ENCODE data around the gene RSBN1L. TPM values are rescaled to one million over a fixed set of nuclear protein-coding genes. Genes with fewer than 3 reads are reported as not detected.

Gene RSBN1L
- total and polyA plus RNA-seq, 2 donors (not counting 1 experiment from before 2014, with no cell fraction given), result 12.0 to 19.7 TPM

GRCh38 chr7:77746824-77747165 is 50.5 kb downstream of the RSBN1L start:
- Histone ChIP-seq H4K20me1 (ENCODE audit: control insufficient read depth, extremely low read depth, insufficient read depth, low read length) (no peaks in the 10 kb centered on the region), H3K9ac (ENCODE audit: insufficient read depth, low read length) (no peak overlapping the region), H3K36me3 (ENCODE audit: control insufficient read depth, insufficient read depth, low read length) (no peaks in the 10 kb centered on the region), H3K9me3 (ENCODE audit: control insufficient read depth, insufficient read depth, low read depth, low read length) (no peaks in the 10 kb centered on the region), H3K27me3 (ENCODE audit: control insufficient read depth, insufficient read depth, low read length) (no peaks in the 10 kb centered on the region), H3K79me2 (ENCODE audit: control insufficient read depth, insufficient read depth, low read length) (no peaks in the 10 kb centered on the region), H3K4me1 (ENCODE audit: control insufficient read depth, extremely low read depth, insufficient read depth, low read length) (no peaks in the 10 kb centered on the region), H3K4me2 (ENCODE audit: extremely low read depth, insufficient read depth, low read length) (no peak overlapping the region), H2AFZ (ENCODE audit: low read length) (no peak overlapping the region), H3K27ac (ENCODE audit: insufficient read depth, low read length) (no peak overlapping the region), H3K4me3 (replicated peaks in 1 of 4; ENCODE audit: control extremely low read depth in 1 of 4, insufficient read depth in 1 of 4, low read depth in 3 of 4, low read length in 4 of 4) (no peak overlapping the region)
- no peak for TF ChIP-seq CTCF (conservative IDR thresholded peaks at IDR 0.05 in 1 of 2, IDR thresholded peaks at IDR 0.05 in 1 of 2; ENCODE audit: low read depth in 1 of 2, low read length in 2 of 2)
- no peak for TF ChIP-seq EZH2 (IDR thresholded peaks at IDR 0.05; ENCODE audit: low read length, missing control alignments)
- DNase-seq (ENCODE audit: low read depth in 2 of 2), result no peak

- TF ChIP-seq EZH2 (IDR thresholded peaks at IDR 0.05; ENCODE audit: low read length, missing control alignments), result no peak
- no peak for TF ChIP-seq CTCF (conservative IDR thresholded peaks at IDR 0.05 in 1 of 2, IDR thresholded peaks at IDR 0.05 in 1 of 2; ENCODE audit: low read depth in 1 of 2, low read length in 2 of 2)
- DNase-seq (ENCODE audit: low read depth in 2 of 2), result no peak
- Histone ChIP-seq H3K27me3 (ENCODE audit: control insufficient read depth, insufficient read depth, low read length) (no peaks in the 10 kb centered on the region), H3K79me2 (ENCODE audit: control insufficient read depth, insufficient read depth, low read length) (no peaks in the 10 kb centered on the region), H3K9ac (ENCODE audit: insufficient read depth, low read length) (no peak overlapping the region), H3K36me3 (ENCODE audit: control insufficient read depth, insufficient read depth, low read length) (no peaks in the 10 kb centered on the region), H3K27ac (ENCODE audit: insufficient read depth, low read length) (no peak overlapping the region), H2AFZ (ENCODE audit: low read length) (no peak overlapping the region), H3K4me2 (ENCODE audit: extremely low read depth, insufficient read depth, low read length) (no peak overlapping the region), H3K4me1 (ENCODE audit: control insufficient read depth, extremely low read depth, insufficient read depth, low read length) (no peaks in the 10 kb centered on the region), H3K9me3 (ENCODE audit: control insufficient read depth, insufficient read depth, low read depth, low read length) (no peaks in the 10 kb centered on the region), H4K20me1 (ENCODE audit: control insufficient read depth, extremely low read depth, insufficient read depth, low read length) (no peaks in the 10 kb centered on the region), H3K4me3 (replicated peaks in 1 of 4; ENCODE audit: control extremely low read depth in 1 of 4, insufficient read depth in 1 of 4, low read depth in 3 of 4, low read length in 4 of 4) (no peak overlapping the region)
Observed at GRCh38 chr7:77747178-77747577, 50.9 kb downstream of the RSBN1L start.

- H3K27me3 ChIP-seq (ENCODE audit: control insufficient read depth, insufficient read depth, low read length), result no peaks in the 10 kb centered on the region
- H3K36me3 ChIP-seq (ENCODE audit: control insufficient read depth, insufficient read depth, low read length), result no peaks in the 10 kb centered on the region
- no peak overlapping the region for H3K4me2 ChIP-seq (ENCODE audit: extremely low read depth, insufficient read depth, low read length)
- no peak for TF ChIP-seq EZH2 (IDR thresholded peaks at IDR 0.05; ENCODE audit: low read length, missing control alignments)
- TF ChIP-seq CTCF (conservative IDR thresholded peaks at IDR 0.05 in 1 of 2, IDR thresholded peaks at IDR 0.05 in 1 of 2; ENCODE audit: low read depth in 1 of 2, low read length in 2 of 2), result no peak
- no peaks in the 10 kb centered on the region for H3K9me3 ChIP-seq (ENCODE audit: control insufficient read depth, insufficient read depth, low read depth, low read length)
- H3K4me1 ChIP-seq (ENCODE audit: control insufficient read depth, extremely low read depth, insufficient read depth, low read length), result no peaks in the 10 kb centered on the region
- H3K79me2 ChIP-seq (ENCODE audit: control insufficient read depth, insufficient read depth, low read length), result no peaks in the 10 kb centered on the region
- H4K20me1 ChIP-seq (ENCODE audit: control insufficient read depth, extremely low read depth, insufficient read depth, low read length), result no peaks in the 10 kb centered on the region
- H2AFZ ChIP-seq (ENCODE audit: low read length), result no peak overlapping the region
- no peak for DNase-seq (ENCODE audit: low read depth in 2 of 2)
- no peak overlapping the region for H3K27ac ChIP-seq (ENCODE audit: insufficient read depth, low read length)
- no peak overlapping the region for H3K9ac ChIP-seq (ENCODE audit: insufficient read depth, low read length)
- no peak overlapping the region for H3K4me3 ChIP-seq (replicated peaks in 1 of 4; ENCODE audit: control extremely low read depth in 1 of 4, insufficient read depth in 1 of 4, low read depth in 3 of 4, low read length in 4 of 4)
Observed at GRCh38 chr7:77747718-77748117, 51.5 kb downstream of the RSBN1L start.

Data from fibroblast of lung (primary cell).